Endothelial cell of umbilical vein (primary cell): ENCODE measurements around the gene ECI1. TPM values are rescaled to one million over a fixed set of nuclear protein-coding genes. Genes with fewer than 3 reads are reported as not detected.
A peak's percentile ranks its signal among the peaks of the same experiment; 100 is the strongest.

Experiments
- BruUV-seq: library from RNA; stranded (reverse); fragments of 400-500 nt; replicated peaks from 2 replicates; lab custom pipeline; 2021; lab: Mats Ljungman, UMichigan
- CTCF ChIA-PET: fragments of 300-600, 350-600 bp; sonication (Branson Sonifier 250); formaldehyde crosslinking; loops from one replicate; lab custom pipeline; 2021; ENCODE audit warnings: antibody characterized with exemption, inconsistent platforms; lab: Charles Lee
- POLR2A ChIA-PET: fragments of 300-600, 350-600 bp; sonication (Branson Sonifier 250); formaldehyde crosslinking; loops from one replicate; lab custom pipeline; 2021; ENCODE audit warnings: antibody characterized with exemption, inconsistent platforms; lab: Charles Lee
- DNase-seq: peaks from one replicate; pipeline ENCODE4 v3.0.0-alpha.2; 2011; ENCODE audit warnings: low read depth, low spot score
- FAIRE-seq: peaks from 2 replicates; lab custom pipeline; 2011; peaks lifted over from hg19 to GRCh38; lab: Jason Lieb, UNC
- H2AFZ ChIP-seq: 2 replicates; pipeline ENCODE4 v1.6.0; 2012; ENCODE audit warnings: low read depth, low read length, control low read depth, inconsistent platforms
- H3K27ac ChIP-seq: 2 replicates; pipeline ENCODE4 v1.5.1; 2011; ENCODE audit warnings: low read depth, mild to moderate bottlenecking, control low read depth, low read length, moderate library complexity; ENCODE audit not compliant: insufficient read depth
- H3K27me3 ChIP-seq, 2 experiments: 2 replicates each; pipeline versions ENCODE4 v1.6.0 to v1.6.1; 2011; ENCODE audit warnings: low read length in 2 of 2, mixed read lengths in 1 of 2; ENCODE audit not compliant: control insufficient read depth in 2 of 2, insufficient read depth in 2 of 2
- H3K36me3 ChIP-seq, 2 experiments: 2 replicates in 1 of 2; 3 replicates in 1 of 2; pipeline ENCODE4 v1.5.1; 2011; ENCODE audit warnings: low read length in 2 of 2, mild to moderate bottlenecking in 1 of 2, moderate library complexity in 1 of 2; ENCODE audit not compliant: control insufficient read depth in 2 of 2, insufficient read depth in 2 of 2; ENCODE audit errors: extremely low read depth in 1 of 2
- H3K4me1 ChIP-seq: 3 replicates; pipeline ENCODE4 v1.5.1; 2011; ENCODE audit warnings: mild to moderate bottlenecking, low read length; ENCODE audit not compliant: control insufficient read depth, insufficient read depth; ENCODE audit errors: extremely low read depth
- H3K4me2 ChIP-seq: 2 replicates; pipeline ENCODE4 v1.6.1; 2011; ENCODE audit warnings: low read length, control low read depth, mixed read lengths; ENCODE audit not compliant: insufficient read depth
- H3K4me3 ChIP-seq, 3 experiments: fragments of 200-600 bp in 1 of 3; sonication (generic), shearing (Covaris generic) in 1 of 3; replicated peaks in 1 of 3; 2 replicates each; pipeline ENCODE4 v1.5.1; 2011 to 2016; ENCODE audit warnings: control low read depth in 3 of 3, low read length in 3 of 3, mild to moderate bottlenecking in 2 of 3, inconsistent platforms in 1 of 3, low read depth in 1 of 3, moderate library complexity in 1 of 3; ENCODE audit not compliant: insufficient read depth in 1 of 3
- H3K79me2 ChIP-seq: 2 replicates; pipeline ENCODE4 v1.6.0; 2012; ENCODE audit warnings: low read length, inconsistent platforms; ENCODE audit not compliant: control insufficient read depth, insufficient read depth
- H3K9ac ChIP-seq: replicated peaks from 2 replicates; pipeline ENCODE3; 2011; ENCODE audit warnings: low read length, control low read depth; ENCODE audit not compliant: insufficient read depth; ENCODE audit errors: extremely low read depth
- H3K9me1 ChIP-seq: replicated peaks from 3 replicates; pipeline ENCODE4 v1.6.0; 2011; ENCODE audit warnings: mild to moderate bottlenecking, low read length; ENCODE audit not compliant: control insufficient read depth, insufficient read depth; ENCODE audit errors: extremely low read depth
- H3K9me3 ChIP-seq: replicated peaks from 2 replicates; pipeline ENCODE4 v1.5.1; 2012; ENCODE audit warnings: low read length, inconsistent platforms; ENCODE audit not compliant: control insufficient read depth, insufficient read depth
- H4K20me1 ChIP-seq: replicated peaks from 2 replicates; pipeline ENCODE3; 2011; ENCODE audit warnings: mild to moderate bottlenecking, low read length; ENCODE audit not compliant: control insufficient read depth, insufficient read depth; ENCODE audit errors: extremely low read depth
- EZH2 ChIP-seq: IDR thresholded peaks from 2 replicates; pipeline ENCODE4 v1.6.1; 2012; ENCODE audit warnings: borderline replicate concordance, low read depth, mild to moderate bottlenecking, moderate library complexity, low read length, inconsistent platforms; ENCODE audit not compliant: severe bottlenecking
- FOS ChIP-seq: IDR thresholded peaks from 2 replicates; pipeline ENCODE4 v1.6.1; 2011; ENCODE audit warnings: mild to moderate bottlenecking, low read length, moderate library complexity, borderline replicate concordance; ENCODE audit not compliant: insufficient read depth
- GATA2 ChIP-seq: IDR thresholded peaks from 2 replicates; pipeline ENCODE4 v1.7.0; 2011; ENCODE audit warnings: low read depth, mild to moderate bottlenecking, moderate library complexity, mixed read lengths, low read length; ENCODE audit not compliant: insufficient read length, insufficient read depth
- JUN ChIP-seq: IDR thresholded peaks from 2 replicates; pipeline ENCODE4 v1.6.1; 2011; ENCODE audit warnings: borderline replicate concordance, low read depth; ENCODE audit not compliant: insufficient read length, insufficient read depth
- MYC ChIP-seq: IDR thresholded peaks from one replicate; pipeline ENCODE4 v1.6.1; 2011; ENCODE audit warnings: mild to moderate bottlenecking, low read depth, low read length
- POLR2A ChIP-seq: IDR thresholded peaks from 2 replicates; pipeline ENCODE4 v1.6.1; 2012; ENCODE audit warnings: low read depth, mild to moderate bottlenecking, control low read depth, low read length
- POLR2AphosphoS5 ChIP-seq: IDR thresholded peaks from 2 replicates; pipeline ENCODE4 v1.6.1; 2012; ENCODE audit warnings: low read depth, mild to moderate bottlenecking, control low read depth, low read length, moderate library complexity; ENCODE audit not compliant: insufficient read depth
- dilution Hi-C: fragments of 300-500 bp; cut with MboI; formaldehyde crosslinking; loops from one replicate; pipeline ENCODE4 v1.15.0; 2019; ENCODE audit warnings: low sequenced_read_pairs; ENCODE audit not compliant: extremely low pct_ligation_motif_present
- intact Hi-C: fragments of 100-400 bp; cut with micrococcal nuclease; formaldehyde crosslinking; loops from one replicate; pipeline ENCODE4 v1.10.0; 2022
- polyA plus RNA-seq, 4 experiments: library from polyadenylated mRNA; depleted of rRNA in 3 of 4; stranded (reverse) in 3 of 4; unstranded in 1 of 4; fragments of >200 nt; gene quantifications; 2 replicates each; pipeline versions ENCODE4 v1.2.1 to v1.2.3, GENCODE V29; 2011 to 2012; ENCODE audit warnings: missing spikeins in 1 of 4
- total RNA-seq: library from RNA; stranded (reverse); gene quantifications from 2 replicates; pipeline ENCODE4 v1.2.3, GENCODE V29; 2021
- TF ChIP-seq, protein P1 (sequence below): IDR thresholded peaks from 2 replicates; pipeline ENCODE4 v1.6.1; 2011; ENCODE audit not compliant: insufficient read depth, insufficient read length
- TF ChIP-seq, protein P2 (sequence below), 2 donors: IDR thresholded peaks; 1 replicate in 1 of 2; 2 replicates in 1 of 2; pipeline ENCODE4 v1.5.1; 2011; ENCODE audit warnings: low read length in 2 of 2, mild to moderate bottlenecking in 2 of 2, moderate library complexity in 2 of 2, control low read depth in 1 of 2, inconsistent platforms in 1 of 2, low read depth in 1 of 2; ENCODE audit not compliant: insufficient read depth in 1 of 2; ENCODE audit errors: extremely low read depth in 1 of 2

Gene ECI1
- total and polyA plus RNA-seq, 2 donors (not counting 3 experiments of a cell fraction or from before 2014, with no cell fraction given), result 43.6 to 48.3 TPM

DNA sequence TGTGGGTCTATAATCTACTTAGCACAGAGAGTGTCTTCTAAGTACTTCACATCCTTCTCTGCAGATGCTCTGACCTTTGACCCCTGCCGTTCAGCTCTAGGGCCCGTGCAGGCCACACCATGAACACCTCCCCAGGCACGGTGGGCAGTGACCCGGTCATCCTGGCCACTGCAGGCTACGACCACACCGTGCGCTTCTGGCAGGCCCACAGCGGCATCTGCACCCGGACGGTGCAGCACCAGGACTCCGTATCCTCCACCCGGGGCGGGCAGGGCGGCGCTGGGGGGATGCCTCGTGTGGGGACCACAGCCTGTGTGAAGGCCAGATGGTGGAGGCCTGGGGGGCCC is 45.4 kb downstream of the ECI1 start:
- Histone ChIP-seq H3K27me3 (no peaks in the 10 kb centered on the region), H3K79me2 (peaks cover 7% of the 10 kb centered on the region), H3K36me3 (peaks cover 0 to 22% of the 10 kb centered on the region in 2 experiments), H3K9me3 (no peaks in the 10 kb centered on the region), H3K4me2 (peak overlapping the region; percentile 72), H3K4me3 (peak overlapping the region; percentile 58 to 91 (median 73)), H4K20me1 (no peaks in the 10 kb centered on the region), H3K9me1 (no peaks in the 10 kb centered on the region), H3K9ac (peak overlapping the region; percentile 88), H3K27ac (no peak overlapping the region), H2AFZ (peak overlapping the region; percentile 61), H3K4me1 (peaks cover 10% of the 10 kb centered on the region)
- ChIA-PET CTCF (interaction anchor here (1.0 kb wide), 1 partner anchor 49 kb away, joined by 3 read pairs; no protein-coding TSS in a partner anchor), POLR2A (interaction anchor here (1.3 kb wide), 1 partner anchor 51 kb away, joined by 5 read pairs; the partner anchor contains the start of gene TRAF7)
- TF ChIP-seq GATA2 (no peak), MYC (no peak)
- TSS peak; percentile 28 for BruUV-seq
- FAIRE-seq (no peak), DNase-seq (no peak)
- dilution Hi-C loops (no loop called here), intact Hi-C loops (loop anchor here (1.0 kb wide), 3 partner anchors 9 to 51 kb away; partner anchors contain the start of genes E4F1 and TRAF7)

DNA sequence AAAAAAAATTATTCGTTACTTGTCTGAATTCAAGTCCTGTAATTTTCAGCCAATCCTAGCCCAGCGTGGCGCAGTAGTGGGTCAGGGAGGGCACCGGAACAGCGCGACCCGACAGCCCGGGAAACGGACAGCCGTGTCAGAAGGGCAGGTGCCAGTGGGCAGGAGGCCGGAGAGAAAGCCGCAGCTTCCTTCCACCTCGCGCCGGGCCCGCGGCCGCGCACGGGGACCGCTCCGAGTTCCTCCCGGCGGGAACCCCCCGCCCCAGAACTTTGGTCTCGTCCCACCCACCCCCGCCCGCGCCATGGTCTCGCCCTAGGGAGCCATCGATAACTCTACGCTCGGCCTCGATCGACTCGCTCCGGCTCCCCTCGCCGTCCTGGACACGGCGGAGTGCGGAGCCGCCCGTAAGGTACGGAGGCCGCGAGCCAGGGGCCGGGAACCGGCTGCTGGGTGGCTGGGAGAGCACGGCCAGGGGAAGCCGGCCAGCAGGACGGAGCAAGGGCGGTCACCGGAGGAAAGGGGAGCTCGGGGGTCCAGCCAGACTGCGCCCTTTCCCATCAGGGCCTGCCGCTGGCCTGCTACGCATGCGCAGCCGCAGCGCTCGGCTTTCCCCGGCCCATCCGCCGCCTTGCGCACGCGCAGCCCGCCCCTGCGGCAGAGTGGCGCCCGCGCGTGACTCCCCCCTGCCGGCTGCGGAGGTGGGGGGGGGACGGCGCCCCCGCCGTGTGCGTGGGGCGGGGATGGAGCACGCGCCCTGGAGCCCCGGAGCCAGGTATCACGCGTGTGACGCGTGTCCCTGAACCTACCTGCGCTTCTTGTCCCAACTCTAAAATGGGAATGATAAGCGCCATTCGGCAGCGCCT is 46.1 kb downstream of the ECI1 start, which contains the start of gene MLST8:
Gene MLST8 (plus strand): TSS at position 351 of the 863 bp plus-strand sequence. CDS start 632 bp downstream, outside the sequence.
- POLR2A ChIA-PET, result interaction anchor here (1.3 kb wide), 1 partner anchor 50 kb away, joined by 5 read pairs; the partner anchor contains the start of gene TRAF7
- no TSS peak for BruUV-seq
- Histone ChIP-seq H3K4me2 (peak within 1 kb of the TSS; percentile 72), H3K79me2 (peaks cover 7% of the 10 kb centered on the region), H3K36me3 (peaks cover 0 to 22% of the 10 kb centered on the region in 2 experiments), H3K9me1 (no peaks in the 10 kb centered on the region), H4K20me1 (no peaks in the 10 kb centered on the region), H3K27me3 (peaks cover under 1 to 2% of the 10 kb centered on the region in 2 experiments), H2AFZ (peak within 1 kb of the TSS; percentile 90), H3K4me1 (peaks cover 10% of the 10 kb centered on the region), H3K27ac (peak within 1 kb of the TSS; percentile 76), H3K9ac (peak within 1 kb of the TSS; percentile 88), H3K9me3 (no peaks in the 10 kb centered on the region), H3K4me3 (peak within 1 kb of the TSS; percentile 58 to 91 (median 73))
- dilution Hi-C loops (no loop called here), intact Hi-C loops (loop anchor here (1.0 kb wide), 3 partner anchors 10 to 50 kb away; partner anchors contain the start of genes E4F1 and TRAF7)
- TF ChIP-seq MYC (no peak), JUN (no peak), GATA2 (no peak), EZH2 (no peak), FOS (no peak), POLR2AphosphoS5 (peak; percentile 98), POLR2A (peak; percentile 89)
- TF ChIP-seq, protein P1, sequence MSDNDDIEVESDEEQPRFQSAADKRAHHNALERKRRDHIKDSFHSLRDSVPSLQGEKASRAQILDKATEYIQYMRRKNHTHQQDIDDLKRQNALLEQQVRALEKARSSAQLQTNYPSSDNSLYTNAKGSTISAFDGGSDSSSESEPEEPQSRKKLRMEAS, result no peak
- TF ChIP-seq, protein P2, sequence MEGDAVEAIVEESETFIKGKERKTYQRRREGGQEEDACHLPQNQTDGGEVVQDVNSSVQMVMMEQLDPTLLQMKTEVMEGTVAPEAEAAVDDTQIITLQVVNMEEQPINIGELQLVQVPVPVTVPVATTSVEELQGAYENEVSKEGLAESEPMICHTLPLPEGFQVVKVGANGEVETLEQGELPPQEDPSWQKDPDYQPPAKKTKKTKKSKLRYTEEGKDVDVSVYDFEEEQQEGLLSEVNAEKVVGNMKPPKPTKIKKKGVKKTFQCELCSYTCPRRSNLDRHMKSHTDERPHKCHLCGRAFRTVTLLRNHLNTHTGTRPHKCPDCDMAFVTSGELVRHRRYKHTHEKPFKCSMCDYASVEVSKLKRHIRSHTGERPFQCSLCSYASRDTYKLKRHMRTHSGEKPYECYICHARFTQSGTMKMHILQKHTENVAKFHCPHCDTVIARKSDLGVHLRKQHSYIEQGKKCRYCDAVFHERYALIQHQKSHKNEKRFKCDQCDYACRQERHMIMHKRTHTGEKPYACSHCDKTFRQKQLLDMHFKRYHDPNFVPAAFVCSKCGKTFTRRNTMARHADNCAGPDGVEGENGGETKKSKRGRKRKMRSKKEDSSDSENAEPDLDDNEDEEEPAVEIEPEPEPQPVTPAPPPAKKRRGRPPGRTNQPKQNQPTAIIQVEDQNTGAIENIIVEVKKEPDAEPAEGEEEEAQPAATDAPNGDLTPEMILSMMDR (IDR thresholded peaks at IDR 0.05; ENCODE audit: extremely low read depth in 1 of 2, insufficient read depth in 1 of 2, low read depth in 1 of 2, low read length in 2 of 2), result peak in 1 of 2 donors; percentile 25
- CTCF ChIA-PET, result interaction anchor here (0.9 to 1.0 kb wide), 2 partner anchors 9 to 49 kb away, joined by 3 to 5 read pairs; partner anchors contain the start of gene PGP
- DNase-seq (peak; percentile 87), FAIRE-seq (peak; percentile 85)
